NB4 (cell line): Measurements from ENCODE around the gene STAT5B.
"Not testable (repeated sequence)": the region's sequence is repeated elsewhere in the genome, so short reads cannot be mapped to it uniquely, and the experiment has no call there.

ENCODE experiments used
- MAX ChIP-seq: IDR thresholded peaks from 2 replicates; pipeline ENCODE4 v1.6.1; 2011; ENCODE audit warnings: low read depth, low read length
- MYC ChIP-seq: IDR thresholded peaks from 2 replicates; pipeline ENCODE4 v1.6.1; 2011; ENCODE audit warnings: low read depth, low read length
- POLR2A ChIP-seq: IDR thresholded peaks from 2 replicates; pipeline ENCODE4 v1.6.1; 2011; ENCODE audit warnings: mild to moderate bottlenecking; ENCODE audit not compliant: insufficient read length; ENCODE audit errors: extremely low read depth
- TF ChIP-seq, protein P1 (sequence below): IDR thresholded peaks from one replicate; pipeline ENCODE4 v1.5.1; 2012; ENCODE audit warnings: low read depth, low read length

- TF ChIP-seq, protein P1, sequence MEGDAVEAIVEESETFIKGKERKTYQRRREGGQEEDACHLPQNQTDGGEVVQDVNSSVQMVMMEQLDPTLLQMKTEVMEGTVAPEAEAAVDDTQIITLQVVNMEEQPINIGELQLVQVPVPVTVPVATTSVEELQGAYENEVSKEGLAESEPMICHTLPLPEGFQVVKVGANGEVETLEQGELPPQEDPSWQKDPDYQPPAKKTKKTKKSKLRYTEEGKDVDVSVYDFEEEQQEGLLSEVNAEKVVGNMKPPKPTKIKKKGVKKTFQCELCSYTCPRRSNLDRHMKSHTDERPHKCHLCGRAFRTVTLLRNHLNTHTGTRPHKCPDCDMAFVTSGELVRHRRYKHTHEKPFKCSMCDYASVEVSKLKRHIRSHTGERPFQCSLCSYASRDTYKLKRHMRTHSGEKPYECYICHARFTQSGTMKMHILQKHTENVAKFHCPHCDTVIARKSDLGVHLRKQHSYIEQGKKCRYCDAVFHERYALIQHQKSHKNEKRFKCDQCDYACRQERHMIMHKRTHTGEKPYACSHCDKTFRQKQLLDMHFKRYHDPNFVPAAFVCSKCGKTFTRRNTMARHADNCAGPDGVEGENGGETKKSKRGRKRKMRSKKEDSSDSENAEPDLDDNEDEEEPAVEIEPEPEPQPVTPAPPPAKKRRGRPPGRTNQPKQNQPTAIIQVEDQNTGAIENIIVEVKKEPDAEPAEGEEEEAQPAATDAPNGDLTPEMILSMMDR, result not testable (repeated sequence)
- TF ChIP-seq MAX, POLR2A, MYC: not testable (repeated sequence)
Measured at GRCh38 chr17:42186191-42186590, 90.0 kb downstream of the STAT5B start.
